GM10266 (cell line): Measurements from ENCODE around the gene MSI2.

Experiments used
- DNase-seq: peaks from one replicate; pipeline ENCODE4 v3.0.0; 2012; ENCODE audit errors: extremely low spot score
- TF ChIP-seq, protein P1 (sequence below): IDR thresholded peaks from 2 replicates; pipeline ENCODE4 v1.5.1; 2012; ENCODE audit warnings: mild to moderate bottlenecking, low read depth; ENCODE audit not compliant: control insufficient read depth, insufficient read depth; ENCODE audit errors: missing control alignments

MSI2 gene

GRCh38 chr17:57255776-57256681 is at the start of gene MSI2:
Gene MSI2, plus strand, starts transcription at chr17:57256523. Its CDS starts 220 bp downstream, at chr17:57256743.
- DNase-seq: peak; percentile 88
- TF ChIP-seq, protein P1, sequence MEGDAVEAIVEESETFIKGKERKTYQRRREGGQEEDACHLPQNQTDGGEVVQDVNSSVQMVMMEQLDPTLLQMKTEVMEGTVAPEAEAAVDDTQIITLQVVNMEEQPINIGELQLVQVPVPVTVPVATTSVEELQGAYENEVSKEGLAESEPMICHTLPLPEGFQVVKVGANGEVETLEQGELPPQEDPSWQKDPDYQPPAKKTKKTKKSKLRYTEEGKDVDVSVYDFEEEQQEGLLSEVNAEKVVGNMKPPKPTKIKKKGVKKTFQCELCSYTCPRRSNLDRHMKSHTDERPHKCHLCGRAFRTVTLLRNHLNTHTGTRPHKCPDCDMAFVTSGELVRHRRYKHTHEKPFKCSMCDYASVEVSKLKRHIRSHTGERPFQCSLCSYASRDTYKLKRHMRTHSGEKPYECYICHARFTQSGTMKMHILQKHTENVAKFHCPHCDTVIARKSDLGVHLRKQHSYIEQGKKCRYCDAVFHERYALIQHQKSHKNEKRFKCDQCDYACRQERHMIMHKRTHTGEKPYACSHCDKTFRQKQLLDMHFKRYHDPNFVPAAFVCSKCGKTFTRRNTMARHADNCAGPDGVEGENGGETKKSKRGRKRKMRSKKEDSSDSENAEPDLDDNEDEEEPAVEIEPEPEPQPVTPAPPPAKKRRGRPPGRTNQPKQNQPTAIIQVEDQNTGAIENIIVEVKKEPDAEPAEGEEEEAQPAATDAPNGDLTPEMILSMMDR: no peak

DNA sequence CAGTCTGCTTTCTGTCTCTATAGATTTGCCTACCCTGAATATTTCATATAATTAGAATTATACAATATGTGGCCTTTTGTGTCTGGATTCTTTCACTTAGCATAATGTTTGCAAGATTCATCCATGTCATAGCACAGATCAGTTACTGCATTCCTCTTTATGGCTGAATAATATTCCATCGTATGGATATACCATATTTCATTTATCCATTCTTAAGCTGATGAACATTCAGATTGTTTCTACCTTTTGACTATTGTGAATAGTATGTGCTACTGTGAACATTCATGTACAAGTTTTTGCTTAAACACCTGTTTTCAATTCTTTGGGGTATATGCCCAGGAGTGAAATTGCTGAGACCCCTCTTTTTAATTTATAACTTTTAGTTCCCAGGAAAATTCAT is 49.4 kb upstream of the MSI2 start:
- no peak for DNase-seq
- TF ChIP-seq, protein P1: no peak

DNA sequence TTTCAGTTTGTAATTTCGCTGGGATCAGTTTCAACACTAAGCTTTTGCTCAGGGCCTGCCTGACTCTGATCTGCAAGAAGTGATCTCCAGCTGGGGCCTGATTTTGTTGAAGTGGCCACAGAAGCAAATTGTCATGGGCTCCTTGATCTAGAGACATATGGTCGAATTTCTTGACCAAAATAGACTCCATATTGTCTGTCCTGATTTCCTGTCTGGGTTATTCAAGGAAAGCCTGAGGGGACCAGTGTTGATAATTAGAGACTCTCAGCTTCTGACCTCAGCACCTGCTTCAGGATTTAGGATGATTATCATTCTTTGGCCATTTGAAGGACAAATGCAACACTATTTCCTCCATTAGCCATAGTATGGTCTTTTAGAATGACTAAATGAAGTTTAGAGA is 48.9 kb upstream of the MSI2 start:
- TF ChIP-seq, protein P1: no peak
- DNase-seq: no peak

GRCh38 chr17:57210224-57210553 is 46.1 kb upstream of the MSI2 start:
- no peak for DNase-seq

DNA sequence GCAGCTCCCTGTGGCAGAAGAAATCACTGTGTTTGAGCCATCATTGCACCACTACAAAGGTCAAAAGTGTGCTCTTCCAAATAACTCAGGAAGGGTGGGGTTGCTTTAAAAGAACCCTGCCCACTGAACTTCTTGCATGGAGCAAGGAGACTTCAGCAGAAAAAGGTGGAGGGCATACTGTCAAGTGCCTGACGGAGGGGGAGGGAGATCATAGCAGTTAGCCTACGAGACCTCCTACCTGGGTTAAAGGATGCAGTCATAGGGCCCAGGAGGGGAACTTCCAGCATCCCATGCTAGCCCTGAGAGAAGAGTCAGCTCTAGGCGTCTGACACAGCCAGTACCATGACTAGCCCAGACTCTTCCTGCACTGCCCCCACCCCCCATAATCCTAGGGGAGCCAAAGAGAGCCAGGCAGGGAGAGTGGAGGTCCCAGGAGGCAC is 45.3 kb upstream of the MSI2 start:
- TF ChIP-seq, protein P1: no peak
- DNase-seq: no peak

More at GRCh38 chr17:57210224-57210553, 46.1 kb upstream of the MSI2 start:
- TF ChIP-seq, protein P1: no peak

- TF ChIP-seq, protein P1: no peak
- no peak for DNase-seq
These were observed 44.8 kb upstream of the MSI2 start for GRCh38 chr17:57211543-57211942.

GRCh38 chr17:57213180-57213825 is 43.0 kb upstream of the MSI2 start:
- TF ChIP-seq, protein P1: no peak
- no peak for DNase-seq
